GM12874 (cell line): ENCODE measurements around the gene HIPK2.

ENCODE experiments used
- CTCF ChIP-seq: IDR thresholded peaks from 2 replicates; pipeline ENCODE4 v1.5.1; 2011; ENCODE audit warnings: low read depth, mild to moderate bottlenecking, control low read depth, low read length, moderate library complexity; ENCODE audit not compliant: insufficient read depth

The HIPK2 gene

DNA sequence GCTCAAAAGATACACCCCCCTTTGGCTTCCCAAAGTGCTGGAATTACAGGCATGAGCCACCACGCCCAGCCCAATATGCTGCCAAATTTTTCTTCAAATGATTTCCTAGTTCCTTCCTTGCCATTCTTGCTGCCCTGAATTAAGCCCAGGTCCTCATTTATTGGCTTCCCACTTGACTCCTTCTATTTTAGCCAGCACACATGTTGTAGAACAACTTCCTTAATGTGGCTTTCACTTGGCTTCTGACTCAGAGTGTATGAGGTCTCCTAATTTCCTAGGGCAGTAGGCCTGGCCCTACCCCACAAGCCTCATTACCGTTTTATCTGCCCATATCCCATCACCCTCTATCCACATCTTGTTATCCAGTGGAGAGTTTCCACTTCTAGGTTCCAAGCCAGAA is 21.8 kb upstream of the HIPK2 start:
- TF ChIP-seq CTCF = no peak

DNA sequence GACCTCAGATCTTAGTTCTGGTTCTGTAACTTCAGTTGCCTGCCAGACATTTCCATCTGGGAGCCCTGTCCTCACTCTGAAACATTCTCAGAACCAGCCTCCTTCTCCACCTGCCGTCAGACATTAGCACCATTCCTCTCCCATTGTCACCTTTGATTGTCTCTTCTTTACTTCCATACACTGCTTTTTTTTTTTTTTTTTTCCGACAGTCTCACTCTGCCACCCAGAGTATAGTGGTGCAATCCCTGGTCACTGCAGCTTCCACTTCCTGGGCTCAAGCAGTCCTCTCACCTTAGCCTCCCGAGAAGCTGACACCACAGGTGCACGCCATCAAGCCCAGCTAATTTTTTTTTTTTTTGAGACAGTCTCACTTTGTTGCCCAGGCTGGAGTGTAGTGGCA is 21.1 kb upstream of the HIPK2 start:
- TF ChIP-seq CTCF = no peak

DNA sequence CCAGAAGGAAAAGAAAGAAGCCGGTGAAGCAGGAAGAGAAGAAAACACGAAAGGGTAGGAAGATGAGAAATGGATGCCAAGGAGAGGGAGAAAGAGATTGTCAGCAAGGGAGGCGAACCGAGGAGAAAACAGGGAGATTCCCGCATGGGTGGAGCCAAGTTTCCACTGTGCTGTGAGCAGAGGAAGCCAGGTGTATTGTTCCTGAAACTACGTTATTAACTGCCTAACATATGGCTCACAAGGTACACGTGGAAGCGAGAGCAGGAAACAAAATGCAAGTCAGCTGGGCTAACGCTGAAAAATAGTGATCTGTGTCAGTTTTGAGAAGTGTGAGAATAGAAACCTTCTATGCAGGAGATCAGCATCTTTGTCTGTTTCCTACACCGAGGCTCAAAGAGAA is 20.4 kb upstream of the HIPK2 start:
- TF ChIP-seq CTCF = no peak

GRCh38 chr7:139797607-139798006 is 19.8 kb upstream of the HIPK2 start:
- no peak for TF ChIP-seq CTCF

GRCh38 chr7:139791316-139791715 is 13.5 kb upstream of the HIPK2 start:
- no peak for TF ChIP-seq CTCF

DNA sequence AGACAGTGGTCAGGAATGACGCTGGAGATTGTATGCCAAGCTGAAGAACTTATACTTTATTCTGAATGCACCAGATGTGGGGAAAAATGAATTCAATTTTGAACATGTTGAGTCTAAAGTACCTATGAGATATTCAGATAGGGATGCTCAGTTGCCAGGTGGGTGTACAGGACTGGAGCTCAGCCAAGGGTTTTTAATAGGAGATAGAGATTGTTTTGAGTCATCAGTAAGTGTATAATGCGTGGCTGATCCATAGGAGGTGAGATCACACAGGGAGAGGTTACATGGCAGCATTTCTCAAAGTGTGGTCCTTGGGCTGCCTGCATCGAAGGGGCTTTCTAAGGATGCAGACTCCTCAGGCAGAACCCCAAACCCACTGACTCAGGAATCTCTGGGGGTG is 6.8 kb upstream of the HIPK2 start:
- no peak for TF ChIP-seq CTCF

DNA sequence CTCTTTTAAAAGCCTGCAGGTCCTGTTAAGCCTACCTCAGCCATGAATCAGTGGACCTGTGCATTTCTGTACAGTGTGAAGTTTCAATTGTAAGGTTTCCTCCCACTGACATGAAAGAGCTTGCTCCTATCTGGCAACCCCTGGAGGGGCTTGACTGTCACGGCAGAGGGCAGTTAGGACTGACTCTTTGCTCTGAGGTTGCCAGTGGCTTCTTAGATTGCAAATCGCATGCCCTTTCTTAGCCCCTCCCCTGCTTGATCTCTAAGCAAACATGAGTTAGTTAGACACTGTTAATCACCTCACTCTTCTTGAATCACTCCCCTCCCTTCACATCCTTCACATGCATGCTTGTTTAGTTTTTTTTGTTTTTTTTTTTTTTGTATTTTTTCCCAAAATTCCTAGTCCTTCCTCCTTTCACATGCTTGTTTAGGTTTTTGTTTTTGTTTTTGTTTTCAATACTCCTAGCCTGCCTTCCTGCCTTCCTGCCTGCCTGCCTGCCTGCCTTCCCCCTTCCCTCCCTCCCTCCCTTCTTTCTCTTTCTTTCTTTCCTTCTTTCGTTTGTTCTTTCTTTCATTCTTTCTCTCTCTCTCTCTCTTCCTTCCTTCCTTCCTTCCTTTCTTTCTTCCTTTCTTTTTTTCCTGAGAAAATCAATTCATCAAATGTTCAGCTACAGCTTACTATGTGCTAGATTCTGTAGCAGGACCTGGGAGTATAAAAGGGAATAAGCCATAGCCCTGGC is 6.0 kb upstream of the HIPK2 start:
- no peak for TF ChIP-seq CTCF

DNA sequence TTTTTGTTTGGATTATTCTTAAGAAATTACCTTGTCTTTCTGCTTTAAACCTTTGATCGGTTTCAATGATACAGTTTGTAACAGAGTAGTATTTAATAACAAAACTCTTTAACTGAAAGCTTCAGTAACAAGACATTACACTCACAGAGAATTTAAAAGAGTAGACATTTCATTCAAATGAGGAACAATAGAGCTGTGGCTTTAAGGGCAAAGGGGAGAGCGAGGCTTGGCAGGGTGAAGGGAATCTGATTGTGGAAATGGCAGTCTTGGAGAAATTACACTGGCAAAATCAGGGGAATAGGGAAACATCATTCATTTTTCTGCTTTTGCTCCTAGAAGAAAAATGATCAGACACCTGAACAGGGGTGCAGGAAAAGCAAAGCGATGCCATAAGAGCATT is 5.1 kb upstream of the HIPK2 start:
- TF ChIP-seq CTCF = no peak
